Neuronal stem cell (in vitro differentiated cells): ENCODE measurements around the gene CASP10.
"Not testable (repeated sequence)": the region's sequence is repeated elsewhere in the genome, so short reads cannot be mapped to it uniquely, and the experiment has no call there.

Experiments used
- DNase-seq: peaks from one replicate; pipeline ENCODE4 v3.0.0-alpha.2; 2013; ENCODE audit warnings: low spot score
- H2AFZ ChIP-seq: one replicate; pipeline ENCODE4 v1.6.1; 2013; ENCODE audit warnings: mild to moderate bottlenecking, low read length, inconsistent platforms
- H2AK5ac ChIP-seq: 2 replicates; pipeline ENCODE4 v1.6.1; 2013; ENCODE audit warnings: low read depth, mild to moderate bottlenecking, inconsistent platforms, low read length, moderate library complexity, mixed read lengths
- H2BK120ac ChIP-seq: 2 replicates; pipeline ENCODE4 v1.6.1; 2013; ENCODE audit warnings: low read depth, mild to moderate bottlenecking, inconsistent platforms, low read length, moderate library complexity, mixed read lengths
- H2BK12ac ChIP-seq: one replicate; pipeline ENCODE4 v1.6.1; 2013; ENCODE audit warnings: low read length, inconsistent platforms
- H2BK15ac ChIP-seq: 2 replicates; pipeline ENCODE4 v1.6.1; 2013; ENCODE audit warnings: mild to moderate bottlenecking, low read length, inconsistent platforms, mixed read lengths
- H2BK5ac ChIP-seq: one replicate; pipeline ENCODE4 v1.6.1; 2013; ENCODE audit warnings: inconsistent platforms, mild to moderate bottlenecking, low read length, moderate library complexity
- H3K14ac ChIP-seq: one replicate; pipeline ENCODE4 v1.6.1; 2013; ENCODE audit warnings: low read length, inconsistent platforms
- H3K18ac ChIP-seq: 2 replicates; pipeline ENCODE4 v1.6.1; 2013; ENCODE audit warnings: low read length, inconsistent platforms
- H3K23ac ChIP-seq: 2 replicates; pipeline ENCODE4 v1.6.1; 2013; ENCODE audit warnings: low read depth, mild to moderate bottlenecking, mixed read lengths, low read length, inconsistent platforms; ENCODE audit not compliant: poor library complexity
- H3K27ac ChIP-seq: replicated peaks from 3 replicates; pipeline ENCODE4 v1.5.1; 2013; ENCODE audit warnings: low read length, inconsistent platforms
- H3K27me3 ChIP-seq, 3 experiments: 2 replicates each; pipeline ENCODE4 v1.6.1; 2013; ENCODE audit warnings: low read length in 3 of 3, mild to moderate bottlenecking in 2 of 3, inconsistent platforms in 1 of 3, low read depth in 1 of 3, mixed read lengths in 1 of 3, moderate library complexity in 1 of 3; ENCODE audit not compliant: control insufficient read depth in 3 of 3, insufficient read depth in 3 of 3
- H3K36me3 ChIP-seq, 2 donors: replicated peaks in 1 of 2; 2 replicates each; pipeline ENCODE4 v1.6.1; 2013; ENCODE audit warnings: low read length in 2 of 2; ENCODE audit not compliant: control insufficient read depth in 2 of 2, insufficient read depth in 2 of 2
- H3K4ac ChIP-seq: 2 replicates; pipeline ENCODE4 v1.6.1; 2013; ENCODE audit warnings: inconsistent platforms, mild to moderate bottlenecking, low read length, moderate library complexity
- H3K4me1 ChIP-seq, 2 donors: 1 replicate in 1 of 2; 2 replicates in 1 of 2; pipeline ENCODE4 v1.6.1; 2013; ENCODE audit warnings: low read length in 2 of 2, low read depth in 1 of 2; ENCODE audit not compliant: control insufficient read depth in 2 of 2, insufficient read depth in 1 of 2
- H3K4me2 ChIP-seq: one replicate; pipeline ENCODE4 v1.6.1; 2013; ENCODE audit warnings: mild to moderate bottlenecking, low read length, inconsistent platforms; ENCODE audit not compliant: insufficient read depth, poor library complexity, severe bottlenecking
- H3K4me3 ChIP-seq, 2 donors: 2 replicates each; pipeline ENCODE4 v1.5.1; 2013; ENCODE audit warnings: low read length in 2 of 2, mild to moderate bottlenecking in 2 of 2, inconsistent platforms in 1 of 2, moderate library complexity in 1 of 2
- H3K79me1 ChIP-seq: one replicate; pipeline ENCODE4 v1.6.1; 2013; ENCODE audit warnings: low read depth, mild to moderate bottlenecking, inconsistent platforms, low read length, moderate library complexity
- H3K9ac ChIP-seq: one replicate; pipeline ENCODE4 v1.6.1; 2013; ENCODE audit warnings: mild to moderate bottlenecking, low read depth, low read length, inconsistent platforms; ENCODE audit not compliant: poor library complexity
- H3K9me3 ChIP-seq, 2 donors: replicated peaks in 1 of 2; 2 replicates each; pipeline versions ENCODE3 to v1.6.1; 2013; ENCODE audit warnings: low read length in 2 of 2, mild to moderate bottlenecking in 2 of 2, inconsistent platforms in 1 of 2, low read depth in 1 of 2, mixed read lengths in 1 of 2, moderate library complexity in 1 of 2; ENCODE audit not compliant: control insufficient read depth in 2 of 2, insufficient read depth in 1 of 2
- H4K8ac ChIP-seq: one replicate; pipeline ENCODE4 v1.6.1; 2013; ENCODE audit warnings: low read depth, mild to moderate bottlenecking, inconsistent platforms, low read length, moderate library complexity
- H4K91ac ChIP-seq: one replicate; pipeline ENCODE4 v1.6.1; 2013; ENCODE audit warnings: low read length, low read depth, mild to moderate bottlenecking, inconsistent platforms; ENCODE audit not compliant: poor library complexity
- WGBS, 2 donors: extraction: QIAGEN DNeasy Blood & Tissue Kit; methylation state at CpG; one replicate each; pipeline ENCODE4 v1.1.7; 2013; ENCODE audit warnings: missing lambda C conversion rate in 2 of 2, mixed read lengths in 1 of 2; ENCODE audit not compliant: insufficient read length in 2 of 2, insufficient replicate concordance in 1 of 2; ENCODE audit errors: extremely low coverage in 2 of 2; 5-methylcytosine and 5-hydroxymethylcytosine counted together

CASP10 gene

GRCh38 chr2:201235860-201236811 is 53.2 kb downstream of the CASP10 start:
- Histone ChIP-seq H4K8ac (no peak overlapping the region), H2BK15ac (no peak overlapping the region), H3K4me2 (no peak overlapping the region), H2BK120ac (no peak overlapping the region), H2BK5ac (no peak overlapping the region), H3K9me3 (peaks cover 2 to 3% of the 10 kb centered on the region in 2 donors), H3K9ac (no peak overlapping the region), H3K36me3 (no peaks in the 10 kb centered on the region), H2AFZ (peak overlapping the region; percentile 88), H3K4ac (no peak overlapping the region), H3K4me1 (no peaks in the 10 kb centered on the region), H3K4me3 (no peak overlapping the region), H2BK12ac (no peak overlapping the region), H3K27ac (no peak overlapping the region), H3K18ac (no peak overlapping the region), H4K91ac (no peak overlapping the region), H3K23ac (no peak overlapping the region), H3K79me1 (no peaks in the 10 kb centered on the region), H3K14ac (no peak overlapping the region), H3K27me3 (no peaks in the 10 kb centered on the region), H2AK5ac (no peak overlapping the region)
- no CpG with 5 or more reads among the region's 14 CpGs for WGBS, 2 donors
- peak; percentile 43 for DNase-seq

- Histone ChIP-seq H2BK120ac (no peak overlapping the region), H2AFZ (no peak overlapping the region), H3K27me3 (no peaks in the 10 kb centered on the region), H3K14ac (no peak overlapping the region), H2BK5ac (no peak overlapping the region), H3K9me3 (peaks cover 0 to 3% of the 10 kb centered on the region in 2 donors), H2BK15ac (no peak overlapping the region), H3K36me3 (no peaks in the 10 kb centered on the region), H3K4ac (no peak overlapping the region), H3K27ac (no peak overlapping the region), H4K91ac (no peak overlapping the region), H3K79me1 (no peaks in the 10 kb centered on the region), H3K18ac (no peak overlapping the region), H4K8ac (no peak overlapping the region), H2AK5ac (no peak overlapping the region), H3K4me3 (no peak overlapping the region), H3K23ac (no peak overlapping the region), H3K9ac (no peak overlapping the region), H2BK12ac (no peak overlapping the region), H3K4me2 (no peak overlapping the region), H3K4me1 (no peaks in the 10 kb centered on the region)
- DNase-seq, result no peak
- WGBS, 2 donors, result no CpG with 5 or more reads among the region's 7 CpGs
Measured at GRCh38 chr2:201237486-201238123, 54.7 kb downstream of the CASP10 start.

- not testable (repeated sequence) for H2BK120ac ChIP-seq, H3K23ac ChIP-seq, H2AK5ac ChIP-seq, H3K14ac ChIP-seq, H2AFZ ChIP-seq, H4K91ac ChIP-seq, H4K8ac ChIP-seq, H2BK12ac ChIP-seq, DNase-seq, H3K18ac ChIP-seq, H2BK15ac ChIP-seq, H3K9me3 ChIP-seq, H3K27ac ChIP-seq, H3K36me3 ChIP-seq, H3K79me1 ChIP-seq, H3K27me3 ChIP-seq, H3K4ac ChIP-seq, H3K4me2 ChIP-seq, H3K4me1 ChIP-seq, H3K4me3 ChIP-seq, H3K9ac ChIP-seq, H2BK5ac ChIP-seq
- WGBS, 2 donors, result no CpG with 5 or more reads among the region's 21 CpGs
Measured at GRCh38 chr2:201239167-201239935, 56.4 kb downstream of the CASP10 start.
